T follicular helper cell (primary cell): ENCODE data around the gene CSF2.
"Not testable (repeated sequence)": the region's sequence is repeated elsewhere in the genome, so short reads cannot be mapped to it uniquely, and the experiment has no call there.

Source experiments
- DNase-seq: peaks from one replicate; pipeline ENCODE4 v3.0.0-alpha.2; 2020; ENCODE audit warnings: low read depth

Gene CSF2

GRCh38 chr5:132108957-132109356 lies 35.4 kb downstream of the CSF2 start:
- not testable (repeated sequence) for DNase-seq

GRCh38 chr5:132109494-132110053 lies 36.0 kb downstream of the CSF2 start:
- no peak for DNase-seq

- no peak for DNase-seq
Observed at GRCh38 chr5:132110195-132110594, 36.6 kb downstream of the CSF2 start.

GRCh38 chr5:132110930-132111329 lies 37.3 kb downstream of the CSF2 start:
- no peak for DNase-seq

GRCh38 chr5:132112111-132112510 lies 38.5 kb downstream of the CSF2 start:
- DNase-seq: no peak

- no peak for DNase-seq
Observed at GRCh38 chr5:132114150-132115121, 40.8 kb downstream of the CSF2 start.

- DNase-seq: no peak
Observed at GRCh38 chr5:132115375-132115774, 41.8 kb downstream of the CSF2 start.

GRCh38 chr5:132116072-132116471 lies 42.5 kb downstream of the CSF2 start:
- DNase-seq: no peak

GRCh38 chr5:132116909-132117489 lies 43.4 kb downstream of the CSF2 start:
- DNase-seq: not testable (repeated sequence)

- not testable (repeated sequence) for DNase-seq
Observed at GRCh38 chr5:132120717-132121116, 47.1 kb downstream of the CSF2 start.

- DNase-seq: not testable (repeated sequence)
Observed at GRCh38 chr5:132122971-132123370, 49.4 kb downstream of the CSF2 start.

- not testable (repeated sequence) for DNase-seq
Observed at GRCh38 chr5:132123578-132123977, 50.0 kb downstream of the CSF2 start.
